Subcutaneous adipose tissue (tissue), 4 donors: ENCODE data around the gene CHCHD4. TPM values are rescaled to one million over a fixed set of nuclear protein-coding genes. Genes with fewer than 3 reads are reported as not detected.

Experiments
- total RNA-seq, 4 donors: library from RNA; depleted of rRNA; stranded (reverse); fragments of >200 nt; gene quantifications; one replicate each; pipeline ENCODE4 v1.1.0, GENCODE V29; 2016
- TF ChIP-seq, protein P1 (sequence below): fragments of 450-650 bp; IDR thresholded peaks from one replicate; pipeline ENCODE4 v1.5.1; 2016; ENCODE audit warnings: low read depth, mild to moderate bottlenecking, control low read depth, antibody characterized with exemption, moderate library complexity

The CHCHD4 gene
- total RNA-seq, 4 donors from 2014 or later, result 11.7 to 18.6 (median 14.5) TPM

GRCh38 chr3:14133876-14134275 is 9.2 kb upstream of the CHCHD4 start:
- TF ChIP-seq, protein P1, sequence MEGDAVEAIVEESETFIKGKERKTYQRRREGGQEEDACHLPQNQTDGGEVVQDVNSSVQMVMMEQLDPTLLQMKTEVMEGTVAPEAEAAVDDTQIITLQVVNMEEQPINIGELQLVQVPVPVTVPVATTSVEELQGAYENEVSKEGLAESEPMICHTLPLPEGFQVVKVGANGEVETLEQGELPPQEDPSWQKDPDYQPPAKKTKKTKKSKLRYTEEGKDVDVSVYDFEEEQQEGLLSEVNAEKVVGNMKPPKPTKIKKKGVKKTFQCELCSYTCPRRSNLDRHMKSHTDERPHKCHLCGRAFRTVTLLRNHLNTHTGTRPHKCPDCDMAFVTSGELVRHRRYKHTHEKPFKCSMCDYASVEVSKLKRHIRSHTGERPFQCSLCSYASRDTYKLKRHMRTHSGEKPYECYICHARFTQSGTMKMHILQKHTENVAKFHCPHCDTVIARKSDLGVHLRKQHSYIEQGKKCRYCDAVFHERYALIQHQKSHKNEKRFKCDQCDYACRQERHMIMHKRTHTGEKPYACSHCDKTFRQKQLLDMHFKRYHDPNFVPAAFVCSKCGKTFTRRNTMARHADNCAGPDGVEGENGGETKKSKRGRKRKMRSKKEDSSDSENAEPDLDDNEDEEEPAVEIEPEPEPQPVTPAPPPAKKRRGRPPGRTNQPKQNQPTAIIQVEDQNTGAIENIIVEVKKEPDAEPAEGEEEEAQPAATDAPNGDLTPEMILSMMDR, result no peak

DNA sequence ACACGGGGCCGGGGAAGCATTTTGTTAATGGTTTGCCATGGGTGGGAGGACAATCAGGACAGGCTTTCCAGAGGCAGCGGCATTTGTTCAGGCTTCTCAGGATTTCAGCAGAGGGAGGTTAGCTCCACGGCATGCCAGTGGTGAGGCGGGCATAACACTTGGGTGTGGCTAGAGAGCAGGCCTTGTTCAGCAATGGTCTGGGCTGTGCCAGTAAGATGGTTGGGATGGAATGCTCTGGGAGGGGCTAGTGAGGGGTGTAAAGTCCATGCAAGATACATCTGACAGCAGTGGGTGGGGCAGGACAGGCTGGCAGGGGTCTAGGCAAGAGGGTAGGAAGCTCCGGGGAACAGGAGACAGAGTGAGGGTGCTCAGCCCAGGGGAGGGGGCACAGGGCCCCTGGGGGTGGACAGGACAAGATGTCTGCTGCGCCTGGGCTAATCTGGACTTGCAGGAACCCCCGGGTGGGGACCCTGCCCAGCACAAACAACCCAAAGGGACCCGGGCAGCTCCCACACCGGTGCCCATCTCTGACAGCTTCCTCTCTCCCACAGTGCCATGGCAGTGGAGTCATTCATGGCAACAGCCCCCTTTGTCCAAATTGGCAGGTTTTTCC is 8.6 kb upstream of the CHCHD4 start:
- TF ChIP-seq, protein P1, result no peak

- TF ChIP-seq, protein P1, result no peak
These were observed 8.0 kb upstream of the CHCHD4 start for GRCh38 chr3:14132689-14133088.

DNA sequence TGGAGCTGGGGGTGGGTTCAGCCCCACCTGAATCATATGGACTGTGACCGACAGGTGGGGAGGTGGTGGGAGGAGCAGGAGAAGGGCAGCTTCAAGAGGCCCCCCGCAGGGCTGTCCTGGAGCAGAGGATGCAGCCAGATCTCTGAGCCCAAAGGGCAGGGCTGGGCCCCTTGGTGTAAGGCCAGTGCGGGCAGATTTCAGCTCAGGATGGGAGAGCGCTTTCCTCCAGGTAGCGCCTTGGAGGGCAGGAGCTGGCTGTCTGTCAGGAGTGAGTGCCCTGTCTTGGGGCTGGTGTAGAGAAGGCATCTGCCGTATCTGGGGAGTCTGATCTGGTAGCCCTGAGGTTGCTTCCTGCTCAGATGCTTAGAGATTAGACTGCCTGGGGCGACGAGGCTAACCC is 7.5 kb upstream of the CHCHD4 start:
- TF ChIP-seq, protein P1, result no peak

DNA sequence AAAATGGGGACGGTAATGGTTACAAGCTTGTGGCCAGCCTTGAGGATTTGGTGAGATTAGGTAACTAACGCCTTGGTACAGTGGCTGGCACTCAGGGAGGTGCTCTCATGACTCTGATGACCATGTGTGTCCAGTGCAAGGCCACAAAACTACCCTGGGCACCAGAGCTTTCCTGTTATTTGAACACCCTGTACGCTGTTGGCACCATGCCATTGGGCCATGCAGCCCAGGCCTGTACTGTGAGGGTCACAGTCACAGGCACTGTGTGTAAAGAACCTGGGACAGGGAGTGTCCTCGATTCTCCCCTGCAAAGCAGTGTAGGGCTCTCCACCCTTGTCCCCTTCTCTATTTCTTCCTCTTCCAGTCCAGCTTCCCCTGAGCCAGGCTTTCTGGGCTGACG is 6.5 kb upstream of the CHCHD4 start:
- TF ChIP-seq, protein P1, result no peak

GRCh38 chr3:14130707-14131106 is 6.0 kb upstream of the CHCHD4 start:
- TF ChIP-seq, protein P1, result no peak

DNA sequence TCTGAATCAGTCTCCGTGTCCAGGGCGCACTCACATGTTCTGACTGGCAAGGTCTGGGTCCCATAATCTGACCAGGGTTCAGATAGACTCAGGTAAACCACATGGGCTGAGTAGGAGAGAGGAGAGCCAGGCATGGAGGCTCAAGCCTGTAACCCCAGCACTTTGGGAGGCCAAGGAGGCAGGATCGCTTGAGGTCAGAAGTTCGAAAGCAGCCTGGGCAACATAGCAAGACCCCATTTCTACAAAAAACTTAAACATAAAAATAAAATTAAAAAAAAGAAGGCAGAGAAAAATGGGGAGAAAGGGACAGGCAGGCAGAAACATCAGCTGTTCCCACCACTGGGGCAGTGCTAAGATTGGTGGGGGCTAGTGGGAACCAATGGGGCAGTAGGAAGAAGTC is 5.6 kb upstream of the CHCHD4 start:
- TF ChIP-seq, protein P1, result no peak
